Kidney epithelial cell (primary cell): ENCODE measurements around the gene CCDC174. TPM values are rescaled to one million over a fixed set of nuclear protein-coding genes. Genes with fewer than 3 reads are reported as not detected.

Source experiments
- DNase-seq: peaks from one replicate; pipeline ENCODE4 v3.0.0-alpha.2; 2010; ENCODE audit warnings: low read depth
- H3K27me3 ChIP-seq: 2 replicates; pipeline ENCODE4 v1.6.0; 2011; ENCODE audit warnings: low read length; ENCODE audit not compliant: control insufficient read depth, insufficient read depth
- H3K36me3 ChIP-seq: 2 replicates; pipeline ENCODE4 v1.5.1; 2011; ENCODE audit warnings: low read length; ENCODE audit not compliant: control insufficient read depth, insufficient read depth
- H3K4me3 ChIP-seq: 2 replicates; pipeline ENCODE4 v1.5.1; 2011; ENCODE audit warnings: low read depth, mild to moderate bottlenecking, control low read depth, low read length
- CTCF ChIP-seq: IDR thresholded peaks from 2 replicates; pipeline ENCODE4 v1.5.1; 2011; ENCODE audit warnings: mild to moderate bottlenecking, moderate library complexity, low read length, control low read depth, inconsistent platforms; ENCODE audit not compliant: insufficient read depth, poor library complexity, severe bottlenecking
- total RNA-seq: library from RNA; depleted of rRNA; stranded (reverse); fragments of >200 nt; gene quantifications from 2 replicates; pipeline ENCODE4 v1.2.3, GENCODE V29; 2015

The CCDC174 gene
- total RNA-seq, 1 donor from 2014 or later = 21.7 TPM

DNA sequence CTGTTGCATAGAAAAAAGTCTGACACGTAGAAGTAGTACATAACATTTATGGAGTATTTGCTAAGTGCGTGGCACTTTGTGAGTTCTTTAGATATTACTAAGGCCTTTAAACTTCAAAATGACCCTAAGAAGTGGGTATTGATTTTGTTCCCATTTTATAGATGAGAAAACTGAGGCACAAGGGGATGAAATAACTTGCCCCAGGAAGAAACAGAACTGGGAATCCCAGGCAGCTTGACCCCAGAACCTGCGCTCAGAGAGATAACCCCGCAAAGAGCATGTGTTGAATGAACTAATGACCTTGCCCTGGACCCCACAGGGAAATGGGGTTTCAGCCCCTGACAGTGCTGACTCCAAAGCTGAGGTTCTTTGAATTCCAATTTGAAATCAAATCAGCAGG is 30.5 kb upstream of the CCDC174 start:
- no peak for TF ChIP-seq CTCF
- Histone ChIP-seq H3K36me3 (no peaks in the 10 kb centered on the region), H3K4me3 (no peak overlapping the region), H3K27me3 (peaks cover 2% of the 10 kb centered on the region)
- DNase-seq = no peak

DNA sequence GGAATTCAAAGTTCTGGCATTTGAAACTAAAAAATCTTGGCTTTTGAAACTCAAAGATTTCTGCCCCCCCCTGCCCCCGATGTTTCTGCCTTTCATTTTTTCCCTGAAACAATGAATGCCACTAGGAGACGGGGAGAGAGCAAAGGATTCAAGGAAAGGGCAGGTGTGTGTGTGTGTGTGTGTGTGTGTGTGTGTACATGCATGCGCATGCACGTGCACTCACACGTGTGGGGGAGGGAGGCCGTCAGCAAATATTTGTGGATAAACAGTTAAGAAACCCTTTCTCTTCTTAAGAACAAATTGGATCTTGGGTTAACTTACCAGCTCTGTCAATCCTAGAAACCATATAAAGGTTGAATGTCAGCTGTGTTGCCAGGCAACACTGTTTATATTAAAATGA is 29.2 kb upstream of the CCDC174 start:
- Histone ChIP-seq H3K27me3 (peaks cover 2% of the 10 kb centered on the region), H3K36me3 (no peaks in the 10 kb centered on the region), H3K4me3 (no peak overlapping the region)
- no peak for DNase-seq
- TF ChIP-seq CTCF = no peak

DNA sequence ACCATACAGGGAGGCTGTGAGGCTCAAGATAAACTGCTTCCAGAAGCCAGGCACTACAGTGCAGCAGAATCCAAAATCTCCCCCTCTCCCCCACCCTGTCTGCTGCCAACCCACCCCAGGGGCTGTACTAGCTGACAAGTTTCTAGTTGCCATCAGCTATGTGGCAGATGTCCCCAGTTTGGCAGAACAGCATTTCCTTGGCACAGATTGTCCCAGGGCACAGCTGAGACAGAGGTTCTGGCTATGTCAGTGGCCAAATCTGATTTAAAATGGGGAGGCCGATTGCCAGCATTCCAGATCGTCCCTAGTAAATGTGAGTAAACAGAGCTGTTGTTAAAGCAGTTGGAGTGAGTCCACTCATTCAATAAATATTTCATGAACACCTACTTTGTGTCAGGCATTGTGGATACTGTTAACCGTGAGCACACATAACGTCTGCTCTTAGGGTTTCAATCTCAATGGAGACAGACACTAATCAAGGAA is 28.0 kb upstream of the CCDC174 start:
- TF ChIP-seq CTCF = no peak
- H3K36me3 ChIP-seq = no peaks in the 10 kb centered on the region
- no peak for DNase-seq
- H3K4me3 ChIP-seq = no peak overlapping the region
- H3K27me3 ChIP-seq = peaks cover 2% of the 10 kb centered on the region

- H3K36me3 ChIP-seq = no peaks in the 10 kb centered on the region
- H3K4me3 ChIP-seq = no peak overlapping the region
- peaks cover 2% of the 10 kb centered on the region for H3K27me3 ChIP-seq
- no peak for TF ChIP-seq CTCF
- no peak for DNase-seq
Measured at GRCh38 chr3:14624498-14624897, 27.1 kb upstream of the CCDC174 start.

DNA sequence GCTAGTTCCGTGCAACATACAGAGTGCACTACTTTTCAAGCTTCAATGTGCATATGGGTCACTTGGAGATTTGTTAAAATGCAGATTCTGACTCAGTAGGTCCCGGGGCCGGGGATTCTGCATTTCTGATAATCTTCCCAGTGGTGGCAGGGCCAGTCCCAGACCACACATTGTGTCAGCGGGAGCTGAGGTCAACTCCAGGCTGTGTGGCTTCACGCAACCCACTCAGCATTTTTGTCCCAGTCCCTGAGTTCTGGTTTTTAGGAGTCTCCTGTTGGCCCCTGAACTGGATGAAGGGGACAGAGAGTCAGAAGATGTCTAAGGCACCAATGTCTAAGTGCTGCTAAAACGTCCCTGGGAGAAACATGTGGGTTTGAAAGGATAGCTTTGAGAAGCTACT is 26.1 kb upstream of the CCDC174 start:
- H3K27me3 ChIP-seq = peaks cover 2% of the 10 kb centered on the region
- H3K36me3 ChIP-seq = no peaks in the 10 kb centered on the region
- no peak overlapping the region for H3K4me3 ChIP-seq
- no peak for TF ChIP-seq CTCF
- DNase-seq = no peak

DNA sequence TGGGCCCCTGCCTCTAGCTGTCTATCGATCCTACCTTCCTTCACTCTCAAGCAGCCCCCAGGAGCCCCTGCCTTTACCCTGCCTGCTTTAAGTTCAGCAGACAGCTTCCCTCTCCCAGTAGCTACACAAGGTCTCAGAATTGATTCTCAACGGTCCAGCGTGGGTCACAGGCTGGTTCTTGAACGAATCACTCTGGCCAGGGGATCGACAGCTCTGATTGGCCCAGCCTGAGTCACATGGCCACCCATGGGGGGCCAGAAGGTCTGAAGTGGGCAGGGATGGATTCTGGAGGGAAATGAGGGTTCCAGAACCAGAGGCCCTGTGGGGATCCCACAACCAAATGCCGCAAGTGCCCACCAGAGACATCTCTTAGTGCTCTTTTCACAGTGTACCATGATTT is 23.7 kb upstream of the CCDC174 start:
- Histone ChIP-seq H3K27me3 (peaks cover 1% of the 10 kb centered on the region), H3K36me3 (no peaks in the 10 kb centered on the region), H3K4me3 (no peak overlapping the region)
- TF ChIP-seq CTCF = no peak
- no peak for DNase-seq
